HEK293 (cell line): ENCODE results near the gene CHI3L2.

Source experiments
- CTCF ChIP-seq: fragments of 450-650 bp; formaldehyde crosslinking; IDR thresholded peaks from 2 replicates; pipeline ENCODE4 v1.5.1; 2016; ENCODE audit warnings: missing biosample characterization, missing genetic modification characterization
- MZF1 ChIP-seq: fragments of 450-650 bp; formaldehyde crosslinking; IDR thresholded peaks from 2 replicates; pipeline ENCODE4 v1.5.1; 2017; ENCODE audit warnings: missing biosample characterization, missing genetic modification characterization, borderline replicate concordance
- REST ChIP-seq: fragments of 450-650 bp; formaldehyde crosslinking; IDR thresholded peaks from 2 replicates; pipeline ENCODE4 v1.5.1; 2016; ENCODE audit warnings: missing biosample characterization, missing genetic modification characterization
- ZNF133 ChIP-seq: fragments of 450-650 bp; formaldehyde crosslinking; IDR thresholded peaks from 2 replicates; pipeline ENCODE4 v1.5.1; 2016; ENCODE audit warnings: missing biosample characterization, missing genetic modification characterization
- ZNF146 ChIP-seq: fragments of 450-650 bp; formaldehyde crosslinking; IDR thresholded peaks from 2 replicates; pipeline ENCODE4 v1.5.1; 2016; ENCODE audit warnings: missing biosample characterization, missing genetic modification characterization
- ZNF239 ChIP-seq: fragments of 450-650 bp; formaldehyde crosslinking; IDR thresholded peaks from 2 replicates; pipeline ENCODE4 v1.5.1; 2016; ENCODE audit warnings: missing biosample characterization, missing genetic modification characterization
- ZNF521 ChIP-seq: fragments of 450-650 bp; formaldehyde crosslinking; IDR thresholded peaks from 2 replicates; pipeline ENCODE4 v1.5.1; 2017; ENCODE audit warnings: missing biosample characterization, mild to moderate bottlenecking, missing genetic modification characterization
- ZNF658 ChIP-seq: fragments of 450-650 bp; formaldehyde crosslinking; IDR thresholded peaks from 2 replicates; pipeline ENCODE4; 2016; ENCODE audit warnings: missing biosample characterization, missing genetic modification characterization
- ZNF692 ChIP-seq: fragments of 450-650 bp; formaldehyde crosslinking; IDR thresholded peaks from 2 replicates; pipeline ENCODE4 v1.5.1; 2016; ENCODE audit warnings: missing biosample characterization, missing genetic modification characterization
- TF ChIP-seq, protein P1 (sequence below): fragments of 450-650 bp; formaldehyde crosslinking; IDR thresholded peaks from 2 replicates; pipeline ENCODE4 v1.5.1; 2016; ENCODE audit warnings: missing biosample characterization, missing genetic modification characterization, low read depth
- TF ChIP-seq, protein P2 (sequence below): fragments of 450-650 bp; formaldehyde crosslinking; IDR thresholded peaks from 2 replicates; pipeline ENCODE4 v1.5.1; 2017; ENCODE audit warnings: missing biosample characterization, missing genetic modification characterization

GRCh38 chr1:111220302-111220890, 7.1 kb upstream of the CHI3L2 start:
- TF ChIP-seq ZNF692 (no peak), ZNF658 (tag by site-specific recombination) (no peak), MZF1 (no peak), REST (tag by site-specific recombination) (no peak), CTCF (tag by site-specific recombination) (no peak), ZNF133 (tag by site-specific recombination) (no peak), ZNF521 (tag by site-specific recombination) (no peak), ZNF239 (tag by site-specific recombination) (no peak), ZNF146 (no peak)
- TF ChIP-seq, protein P1, sequence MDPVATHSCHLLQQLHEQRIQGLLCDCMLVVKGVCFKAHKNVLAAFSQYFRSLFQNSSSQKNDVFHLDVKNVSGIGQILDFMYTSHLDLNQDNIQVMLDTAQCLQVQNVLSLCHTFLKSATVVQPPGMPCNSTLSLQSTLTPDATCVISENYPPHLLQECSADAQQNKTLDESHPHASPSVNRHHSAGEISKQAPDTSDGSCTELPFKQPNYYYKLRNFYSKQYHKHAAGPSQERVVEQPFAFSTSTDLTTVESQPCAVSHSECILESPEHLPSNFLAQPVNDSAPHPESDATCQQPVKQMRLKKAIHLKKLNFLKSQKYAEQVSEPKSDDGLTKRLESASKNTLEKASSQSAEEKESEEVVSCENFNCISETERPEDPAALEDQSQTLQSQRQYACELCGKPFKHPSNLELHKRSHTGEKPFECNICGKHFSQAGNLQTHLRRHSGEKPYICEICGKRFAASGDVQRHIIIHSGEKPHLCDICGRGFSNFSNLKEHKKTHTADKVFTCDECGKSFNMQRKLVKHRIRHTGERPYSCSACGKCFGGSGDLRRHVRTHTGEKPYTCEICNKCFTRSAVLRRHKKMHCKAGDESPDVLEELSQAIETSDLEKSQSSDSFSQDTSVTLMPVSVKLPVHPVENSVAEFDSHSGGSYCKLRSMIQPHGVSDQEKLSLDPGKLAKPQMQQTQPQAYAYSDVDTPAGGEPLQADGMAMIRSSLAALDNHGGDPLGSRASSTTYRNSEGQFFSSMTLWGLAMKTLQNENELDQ (tag by site-specific recombination) = no peak
- TF ChIP-seq, protein P2, sequence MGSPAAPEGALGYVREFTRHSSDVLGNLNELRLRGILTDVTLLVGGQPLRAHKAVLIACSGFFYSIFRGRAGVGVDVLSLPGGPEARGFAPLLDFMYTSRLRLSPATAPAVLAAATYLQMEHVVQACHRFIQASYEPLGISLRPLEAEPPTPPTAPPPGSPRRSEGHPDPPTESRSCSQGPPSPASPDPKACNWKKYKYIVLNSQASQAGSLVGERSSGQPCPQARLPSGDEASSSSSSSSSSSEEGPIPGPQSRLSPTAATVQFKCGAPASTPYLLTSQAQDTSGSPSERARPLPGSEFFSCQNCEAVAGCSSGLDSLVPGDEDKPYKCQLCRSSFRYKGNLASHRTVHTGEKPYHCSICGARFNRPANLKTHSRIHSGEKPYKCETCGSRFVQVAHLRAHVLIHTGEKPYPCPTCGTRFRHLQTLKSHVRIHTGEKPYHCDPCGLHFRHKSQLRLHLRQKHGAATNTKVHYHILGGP (tag by site-specific recombination) = no peak
